Peyer's patch (tissue), 4 donors: ENCODE results near the gene SPSB4. TPM values are rescaled to one million over a fixed set of nuclear protein-coding genes. Genes with fewer than 3 reads are reported as not detected.

Source experiments
- DNase-seq, 3 donors: peaks; one replicate each; pipeline ENCODE4 v3.0.0-alpha.2; 2017 to 2019
- H3K27ac ChIP-seq, 4 donors: fragments of 200-600 bp; sonication (generic); one replicate each; pipeline ENCODE4 v1.5.1; 2016 to 2019
- H3K27me3 ChIP-seq, 2 donors: fragments of 200-600 bp; sonication (generic); one replicate each; pipeline ENCODE4 v1.5.1; 2019
- H3K36me3 ChIP-seq, 3 donors: fragments of 200-600 bp; sonication (generic); one replicate each; pipeline ENCODE4 v1.5.1; 2016 to 2019
- H3K4me1 ChIP-seq, 4 donors: fragments of 200-600 bp; sonication (generic); one replicate each; pipeline ENCODE4 v1.5.1; 2016 to 2019
- H3K4me3 ChIP-seq, 4 donors: fragments of 200-600 bp; sonication (generic); 1 replicate in 3 of 4; 2 replicates in 1 of 4; pipeline ENCODE4 v1.5.1; 2016 to 2019; ENCODE audit warnings: mild to moderate bottlenecking in 1 of 4
- H3K9me3 ChIP-seq, 4 donors: fragments of 200-600 bp; sonication (generic); one replicate each; pipeline ENCODE4 v1.5.1; 2016 to 2019; ENCODE audit warnings: mild to moderate bottlenecking in 1 of 4
- CTCF ChIP-seq, 6 experiments: fragments of 450-650 bp in 4 of 6; fragments of 200-600 bp in 2 of 6; sonication (generic) in 1 of 6; IDR thresholded peaks; one replicate each; pipeline ENCODE4 v1.5.1; 2017 to 2019; ENCODE audit warnings: antibody characterized with exemption in 6 of 6, mild to moderate bottlenecking in 3 of 6, moderate library complexity in 1 of 6
- POLR2A ChIP-seq, 2 donors: fragments of 450-650 bp; IDR thresholded peaks; one replicate each; pipeline ENCODE4 v1.5.1; 2017; ENCODE audit warnings: antibody characterized with exemption in 2 of 2, mild to moderate bottlenecking in 2 of 2, moderate library complexity in 2 of 2
- total RNA-seq, 4 donors: library from RNA; depleted of rRNA; stranded (reverse); fragments of >200 nt; gene quantifications; one replicate each; pipeline ENCODE4 v1.1.0, GENCODE V29; 2016

Gene SPSB4
- total RNA-seq, 4 donors from 2014 or later, result 0.35 TPM; not detected in 3

- TF ChIP-seq CTCF (IDR thresholded peaks at IDR 0.05) (no peak), POLR2A (IDR thresholded peaks at IDR 0.05) (no peak)
- DNase-seq, result no peak
- H3K27ac ChIP-seq, result no peak overlapping the region
- no peaks in the 10 kb centered on the region for H3K36me3 ChIP-seq
- H3K27me3 ChIP-seq, result no peaks in the 10 kb centered on the region
- no peaks in the 10 kb centered on the region for H3K9me3 ChIP-seq
- peaks cover 0 to 6% (median 0%) of the 10 kb centered on the region in 4 donors for H3K4me1 ChIP-seq
- H3K4me3 ChIP-seq, result no peak overlapping the region
Measured at GRCh38 chr3:141080431-141080830, 29.3 kb downstream of the SPSB4 start.

- H3K4me1 ChIP-seq, result peaks cover 0 to 6% (median 0%) of the 10 kb centered on the region in 4 donors
- no peak for DNase-seq
- H3K27ac ChIP-seq, result no peak overlapping the region
- TF ChIP-seq CTCF (IDR thresholded peaks at IDR 0.05) (no peak), POLR2A (IDR thresholded peaks at IDR 0.05) (no peak)
- H3K36me3 ChIP-seq, result no peaks in the 10 kb centered on the region
- H3K4me3 ChIP-seq, result no peak overlapping the region
- no peaks in the 10 kb centered on the region for H3K27me3 ChIP-seq
- no peaks in the 10 kb centered on the region for H3K9me3 ChIP-seq
Measured at GRCh38 chr3:141081141-141081795, 30.1 kb downstream of the SPSB4 start.

- Histone ChIP-seq H3K9me3 (no peaks in the 10 kb centered on the region), H3K27ac (no peak overlapping the region), H3K4me1 (peaks cover 0 to 6% (median 0%) of the 10 kb centered on the region in 4 donors), H3K27me3 (no peaks in the 10 kb centered on the region), H3K4me3 (no peak overlapping the region), H3K36me3 (no peaks in the 10 kb centered on the region)
- TF ChIP-seq CTCF (IDR thresholded peaks at IDR 0.05) (no peak), POLR2A (IDR thresholded peaks at IDR 0.05) (no peak)
- no peak for DNase-seq
Measured at GRCh38 chr3:141082064-141082463, 30.9 kb downstream of the SPSB4 start.

- H3K4me3 ChIP-seq, result no peak overlapping the region
- H3K9me3 ChIP-seq, result no peaks in the 10 kb centered on the region
- no peak overlapping the region for H3K27ac ChIP-seq
- no peak for TF ChIP-seq POLR2A (IDR thresholded peaks at IDR 0.05)
- TF ChIP-seq CTCF (IDR thresholded peaks at IDR 0.05), result no peak
- DNase-seq, result no peak
- H3K27me3 ChIP-seq, result no peaks in the 10 kb centered on the region
- H3K4me1 ChIP-seq, result no peaks in the 10 kb centered on the region
- no peaks in the 10 kb centered on the region for H3K36me3 ChIP-seq
Measured at GRCh38 chr3:141083226-141083625, 32.1 kb downstream of the SPSB4 start.

- H3K36me3 ChIP-seq, result no peaks in the 10 kb centered on the region
- DNase-seq, result no peak
- H3K9me3 ChIP-seq, result no peaks in the 10 kb centered on the region
- H3K4me3 ChIP-seq, result no peak overlapping the region
- H3K27me3 ChIP-seq, result no peaks in the 10 kb centered on the region
- TF ChIP-seq POLR2A (IDR thresholded peaks at IDR 0.05) (no peak), CTCF (IDR thresholded peaks at IDR 0.05) (no peak)
- no peak overlapping the region for H3K27ac ChIP-seq
- H3K4me1 ChIP-seq, result no peaks in the 10 kb centered on the region
Measured at GRCh38 chr3:141083836-141084649, 32.9 kb downstream of the SPSB4 start.
